HG02623 (cell line): ENCODE measurements around the gene HAPLN2.

Source experiments
- ATAC-seq: cut with Tn5 transposase; IDR thresholded peaks from one replicate; pipeline ENCODE4 v1.9.1; 2021; ENCODE audit warnings: moderate library complexity; ENCODE audit not compliant: unreplicated experiment

HAPLN2 gene

DNA sequence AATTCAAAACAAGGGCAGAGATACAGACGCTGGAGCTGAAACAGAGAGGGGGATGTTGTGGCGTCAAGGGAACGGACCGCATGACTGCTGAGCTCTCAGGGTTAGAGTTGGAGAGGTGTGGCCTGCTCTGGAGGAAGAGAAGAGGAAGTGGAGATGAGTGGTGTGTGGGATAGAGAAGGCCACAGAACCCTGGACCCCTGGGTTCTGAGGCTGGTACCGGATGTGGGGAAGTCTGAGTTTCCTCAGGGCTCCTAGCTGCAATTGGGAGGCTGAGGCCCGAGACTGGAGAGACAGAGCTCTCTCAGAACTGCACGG lies 24.5 kb downstream of the HAPLN2 start:
- ATAC-seq, result no peak

DNA sequence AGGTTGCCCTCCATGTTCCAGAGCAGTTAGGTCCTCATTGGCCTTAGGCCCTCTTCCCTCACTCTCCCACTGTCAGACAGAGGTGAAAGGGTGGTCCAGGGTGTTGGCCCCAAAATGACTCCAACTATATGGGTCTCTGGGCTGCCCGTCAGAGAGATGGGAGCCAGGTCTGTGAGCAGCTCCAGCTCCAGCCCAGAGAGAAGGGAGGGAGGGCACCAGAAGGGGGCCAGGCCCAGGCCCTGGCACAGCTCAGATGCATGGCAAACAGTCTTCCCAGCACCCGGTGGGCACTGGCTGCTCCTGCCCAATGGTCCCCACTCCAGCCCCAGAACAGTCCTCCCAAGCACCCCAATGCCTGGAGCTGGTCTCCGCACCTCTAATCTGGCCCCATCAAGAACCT lies 24.9 kb downstream of the HAPLN2 start:
- ATAC-seq, result no peak

DNA sequence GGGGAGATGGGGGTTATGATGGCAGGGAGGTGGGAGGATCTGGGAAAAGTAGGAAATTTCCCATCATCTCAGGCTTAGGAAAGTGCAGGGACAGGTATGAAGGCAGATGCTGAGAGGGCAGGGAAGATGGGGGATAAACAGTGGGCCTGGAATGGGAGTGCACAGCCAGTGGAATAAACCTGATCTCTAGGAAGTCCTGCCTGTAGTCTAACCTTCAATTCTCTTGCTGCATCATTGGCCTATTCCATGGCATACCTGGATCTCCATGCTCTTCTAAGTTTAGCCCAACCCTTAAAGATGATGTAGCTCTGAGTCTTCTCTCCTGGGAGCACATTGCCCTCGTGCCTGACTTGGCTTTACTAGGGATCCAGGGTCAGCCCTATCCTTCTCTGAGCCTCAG lies 25.4 kb downstream of the HAPLN2 start:
- no peak for ATAC-seq

DNA sequence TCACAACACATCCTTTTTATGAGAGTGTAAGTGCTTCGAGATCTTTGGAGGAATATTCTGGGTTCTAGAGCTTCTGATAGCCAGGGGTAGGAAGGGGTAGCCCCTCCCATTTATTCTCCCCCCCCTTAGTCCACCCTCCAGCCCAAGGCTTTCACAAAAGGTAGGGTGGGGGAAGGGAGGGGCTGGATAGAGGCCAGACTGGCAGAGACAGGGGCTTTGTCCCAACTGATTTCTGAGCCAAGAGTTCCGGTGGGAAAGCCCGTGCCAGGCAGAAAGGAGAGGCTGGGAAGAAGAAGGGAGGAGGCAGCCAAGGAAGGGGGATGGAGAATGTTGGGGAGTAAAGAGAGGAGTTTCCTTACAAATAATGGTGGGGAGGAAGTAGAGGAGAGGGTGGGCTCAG lies 25.8 kb downstream of the HAPLN2 start:
- no peak for ATAC-seq

DNA sequence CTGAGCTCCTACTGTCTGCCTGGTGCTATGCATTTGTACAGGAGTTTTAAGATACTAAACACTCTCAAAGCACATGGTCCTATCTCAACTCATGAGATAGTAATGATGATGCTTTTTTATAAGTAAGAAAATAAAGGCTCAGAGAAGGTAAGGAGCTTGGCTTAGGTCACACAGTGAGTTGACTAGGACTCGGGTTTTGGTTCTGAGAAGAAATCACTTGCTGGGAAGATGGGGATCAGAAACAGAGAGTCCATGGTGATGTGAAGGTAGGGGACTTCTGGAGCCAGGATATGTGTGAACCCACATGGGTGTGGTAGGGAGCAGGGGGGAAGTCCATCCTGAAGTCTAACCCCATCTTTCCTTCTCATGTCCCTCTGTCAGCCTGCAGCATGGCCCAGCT lies 26.5 kb downstream of the HAPLN2 start:
- ATAC-seq, result no peak

DNA sequence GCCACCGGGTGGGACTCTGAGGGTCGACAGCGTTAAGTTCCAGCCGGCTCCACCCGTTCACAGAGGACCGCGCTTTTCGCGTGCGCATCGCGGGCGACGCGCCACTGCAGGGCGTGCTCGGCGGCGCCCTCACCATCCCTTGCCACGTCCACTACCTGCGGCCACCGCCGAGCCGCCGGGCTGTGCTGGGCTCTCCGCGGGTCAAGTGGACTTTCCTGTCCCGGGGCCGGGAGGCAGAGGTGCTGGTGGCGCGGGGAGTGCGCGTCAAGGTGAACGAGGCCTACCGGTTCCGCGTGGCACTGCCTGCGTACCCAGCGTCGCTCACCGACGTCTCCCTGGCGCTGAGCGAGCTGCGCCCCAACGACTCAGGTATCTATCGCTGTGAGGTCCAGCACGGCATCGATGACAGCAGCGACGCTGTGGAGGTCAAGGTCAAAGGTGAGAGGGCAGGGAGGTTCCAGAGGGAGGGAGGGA lies 27.6 kb downstream of the HAPLN2 start:
- ATAC-seq, result no peak

DNA sequence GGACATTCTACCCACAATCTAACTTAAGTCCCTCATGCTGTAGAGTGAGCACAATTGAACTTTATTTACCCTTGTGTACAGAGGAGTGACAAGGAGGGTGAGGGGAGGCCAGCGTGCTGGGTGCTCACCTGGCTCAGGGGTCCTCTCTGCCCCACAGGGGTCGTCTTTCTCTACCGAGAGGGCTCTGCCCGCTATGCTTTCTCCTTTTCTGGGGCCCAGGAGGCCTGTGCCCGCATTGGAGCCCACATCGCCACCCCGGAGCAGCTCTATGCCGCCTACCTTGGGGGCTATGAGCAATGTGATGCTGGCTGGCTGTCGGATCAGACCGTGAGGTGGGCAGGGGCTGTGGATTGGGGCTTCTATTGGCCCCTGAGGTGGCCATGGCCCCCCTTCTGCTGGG lies 28.1 kb downstream of the HAPLN2 start:
- no peak for ATAC-seq

DNA sequence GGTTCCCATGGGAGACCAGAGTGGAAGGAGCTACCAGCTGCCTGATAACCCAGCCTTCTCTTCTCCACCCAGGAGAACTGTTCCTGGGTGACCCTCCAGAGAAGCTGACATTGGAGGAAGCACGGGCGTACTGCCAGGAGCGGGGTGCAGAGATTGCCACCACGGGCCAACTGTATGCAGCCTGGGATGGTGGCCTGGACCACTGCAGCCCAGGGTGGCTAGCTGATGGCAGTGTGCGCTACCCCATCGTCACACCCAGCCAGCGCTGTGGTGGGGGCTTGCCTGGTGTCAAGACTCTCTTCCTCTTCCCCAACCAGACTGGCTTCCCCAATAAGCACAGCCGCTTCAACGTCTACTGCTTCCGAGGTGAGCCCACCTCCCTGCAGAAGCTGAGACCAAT lies 29.3 kb downstream of the HAPLN2 start:
- no peak for ATAC-seq

DNA sequence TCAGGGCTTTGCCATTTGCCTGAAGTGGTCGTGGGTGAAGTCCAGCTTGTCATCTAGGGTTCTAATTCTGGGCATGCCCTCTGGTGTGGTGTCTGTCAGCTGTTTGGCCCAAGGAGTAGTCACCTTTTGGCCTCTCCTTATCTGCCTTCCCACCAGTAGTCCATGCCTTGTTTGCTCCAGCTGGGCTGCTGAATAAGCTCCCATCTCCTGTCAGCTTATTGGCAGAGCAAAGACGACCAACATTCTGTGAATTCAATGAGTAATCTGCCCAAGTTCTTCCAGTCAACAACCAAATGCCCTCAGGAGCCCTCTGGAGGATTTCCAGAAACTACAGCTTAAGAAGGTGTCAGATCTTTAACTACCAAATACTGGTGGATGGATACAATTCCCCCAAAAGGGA lies 29.7 kb downstream of the HAPLN2 start:
- ATAC-seq, result no peak

DNA sequence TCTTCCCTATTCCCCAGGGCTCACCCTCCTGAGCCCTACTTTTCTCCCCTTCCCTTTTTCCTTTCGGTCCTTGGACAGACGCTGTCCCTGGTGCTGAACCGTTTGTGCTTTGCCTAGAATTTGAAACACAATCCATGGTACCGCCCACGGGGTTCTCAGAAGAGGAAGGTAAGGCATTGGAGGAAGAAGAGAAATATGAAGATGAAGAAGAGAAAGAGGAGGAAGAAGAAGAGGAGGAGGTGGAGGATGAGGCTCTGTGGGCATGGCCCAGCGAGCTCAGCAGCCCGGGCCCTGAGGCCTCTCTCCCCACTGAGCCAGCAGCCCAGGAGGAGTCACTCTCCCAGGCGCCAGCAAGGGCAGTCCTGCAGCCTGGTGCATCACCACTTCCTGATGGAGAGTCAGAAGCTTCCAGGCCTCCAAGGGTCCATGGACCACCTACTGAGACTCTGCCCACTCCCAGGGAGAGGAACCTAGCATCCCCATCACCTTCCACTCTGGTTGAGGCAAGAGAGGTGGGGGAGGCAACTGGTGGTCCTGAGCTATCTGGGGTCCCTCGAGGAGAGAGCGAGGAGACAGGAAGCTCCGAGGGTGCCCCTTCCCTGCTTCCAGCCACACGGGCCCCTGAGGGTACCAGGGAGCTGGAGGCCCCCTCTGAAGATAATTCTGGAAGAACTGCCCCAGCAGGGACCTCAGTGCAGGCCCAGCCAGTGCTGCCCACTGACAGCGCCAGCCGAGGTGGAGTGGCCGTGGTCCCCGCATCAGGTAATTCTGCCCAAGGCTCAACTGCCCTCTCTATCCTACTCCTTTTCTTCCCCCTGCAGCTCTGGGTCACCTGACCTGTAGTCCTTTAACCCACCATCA lies 33.1 kb downstream of the HAPLN2 start:
- no peak for ATAC-seq

DNA sequence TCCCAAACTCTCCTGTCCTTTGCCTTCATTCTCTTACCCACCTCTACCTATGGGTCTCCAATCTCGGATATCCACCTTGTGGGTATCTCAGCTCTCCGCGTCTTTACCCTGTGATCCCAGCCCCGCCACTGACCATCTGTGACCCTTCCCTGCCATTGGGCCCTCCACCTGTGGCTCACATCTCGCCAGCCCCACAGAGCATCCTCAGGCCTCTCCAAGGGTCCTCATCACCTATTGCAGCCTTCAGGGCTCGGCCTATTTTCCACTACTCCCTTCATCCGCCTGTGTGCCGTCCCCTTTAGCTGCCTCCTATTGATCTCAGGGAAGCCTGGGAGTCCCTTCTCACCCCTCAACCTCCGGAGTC lies 33.8 kb downstream of the HAPLN2 start:
- no peak for ATAC-seq

DNA sequence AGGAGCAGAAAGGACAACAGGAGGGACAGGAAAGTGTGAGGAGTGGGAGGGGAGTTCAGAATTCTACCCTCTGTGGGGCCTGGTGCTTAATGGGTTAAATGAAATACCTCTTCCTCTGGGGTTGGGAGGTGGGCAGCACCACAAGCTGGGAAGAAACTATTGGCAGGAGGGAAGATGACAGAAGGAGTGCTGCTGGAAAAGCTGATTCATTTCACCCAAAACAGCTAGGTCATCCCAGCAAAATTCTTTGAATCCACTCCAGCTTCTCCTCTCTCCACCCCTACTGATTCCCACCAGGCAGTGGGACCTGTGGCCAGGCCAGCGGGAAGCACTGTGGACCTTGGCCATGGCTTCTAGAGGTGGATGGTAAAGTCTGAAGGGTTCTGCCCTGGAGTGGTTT lies 35.5 kb downstream of the HAPLN2 start:
- ATAC-seq, result no peak

DNA sequence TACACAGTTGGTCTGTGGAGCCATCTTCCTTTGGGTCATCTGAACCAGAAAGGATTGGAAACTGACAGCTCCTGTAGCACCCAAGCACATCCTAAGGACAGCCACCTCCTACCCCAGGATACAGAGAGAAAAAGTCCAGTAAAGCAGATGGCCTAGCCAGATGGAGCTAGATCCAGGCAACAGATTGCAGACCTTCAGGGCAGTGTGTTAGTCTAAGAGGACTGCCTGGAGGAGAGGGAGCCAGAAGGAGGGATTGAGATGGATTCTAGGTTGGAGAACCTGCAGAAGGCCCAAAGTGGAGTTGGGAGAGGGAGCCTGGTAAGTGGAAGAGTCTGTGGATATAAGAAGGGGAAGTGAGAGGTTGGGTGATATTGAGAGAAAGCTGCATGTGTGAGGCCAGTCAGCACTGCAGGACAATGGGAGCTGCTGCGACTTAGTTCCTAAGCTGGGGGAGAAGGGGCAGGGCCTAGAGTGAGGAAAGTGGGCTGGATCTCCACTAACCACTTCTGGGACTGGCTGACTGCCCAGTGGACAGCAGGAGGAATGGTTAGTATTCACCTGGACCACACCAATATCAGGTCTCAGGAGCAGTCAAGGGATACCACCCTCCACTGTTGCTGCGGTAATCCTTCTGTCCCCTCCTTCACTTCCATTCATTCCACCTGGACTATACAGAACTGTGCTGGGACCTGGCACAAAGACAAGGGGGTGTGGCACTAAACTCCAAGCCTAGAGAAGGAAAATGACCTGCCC lies 36.1 kb downstream of the HAPLN2 start:
- no peak for ATAC-seq

DNA sequence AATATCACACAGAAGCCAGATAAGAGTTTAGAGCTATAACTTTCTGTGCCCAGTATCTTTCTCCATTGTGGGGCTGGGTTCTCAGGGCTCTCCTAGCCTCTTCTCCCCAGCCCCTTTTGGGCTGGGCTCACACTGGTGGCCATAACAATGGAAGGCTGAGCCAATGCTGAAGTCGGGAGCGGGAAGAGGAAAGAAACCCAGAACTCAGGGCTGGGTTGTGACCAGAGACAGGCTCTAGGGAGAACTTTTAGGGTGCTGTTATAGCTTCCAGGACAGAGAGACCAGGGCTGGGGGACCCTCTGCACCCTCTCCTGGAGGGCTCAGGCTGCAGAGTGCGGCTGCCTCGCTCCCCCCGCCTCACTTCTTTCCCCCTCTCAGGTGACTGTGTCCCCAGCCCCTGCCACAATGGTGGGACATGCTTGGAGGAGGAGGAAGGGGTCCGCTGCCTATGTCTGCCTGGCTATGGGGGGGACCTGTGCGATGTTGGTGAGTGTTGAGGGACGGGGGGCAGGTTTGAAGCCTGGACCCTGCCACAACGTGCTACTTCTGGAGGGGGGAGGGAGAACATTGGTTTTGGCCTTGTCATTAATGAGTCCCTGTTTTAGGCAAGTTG lies 36.8 kb downstream of the HAPLN2 start:
- no peak for ATAC-seq

DNA sequence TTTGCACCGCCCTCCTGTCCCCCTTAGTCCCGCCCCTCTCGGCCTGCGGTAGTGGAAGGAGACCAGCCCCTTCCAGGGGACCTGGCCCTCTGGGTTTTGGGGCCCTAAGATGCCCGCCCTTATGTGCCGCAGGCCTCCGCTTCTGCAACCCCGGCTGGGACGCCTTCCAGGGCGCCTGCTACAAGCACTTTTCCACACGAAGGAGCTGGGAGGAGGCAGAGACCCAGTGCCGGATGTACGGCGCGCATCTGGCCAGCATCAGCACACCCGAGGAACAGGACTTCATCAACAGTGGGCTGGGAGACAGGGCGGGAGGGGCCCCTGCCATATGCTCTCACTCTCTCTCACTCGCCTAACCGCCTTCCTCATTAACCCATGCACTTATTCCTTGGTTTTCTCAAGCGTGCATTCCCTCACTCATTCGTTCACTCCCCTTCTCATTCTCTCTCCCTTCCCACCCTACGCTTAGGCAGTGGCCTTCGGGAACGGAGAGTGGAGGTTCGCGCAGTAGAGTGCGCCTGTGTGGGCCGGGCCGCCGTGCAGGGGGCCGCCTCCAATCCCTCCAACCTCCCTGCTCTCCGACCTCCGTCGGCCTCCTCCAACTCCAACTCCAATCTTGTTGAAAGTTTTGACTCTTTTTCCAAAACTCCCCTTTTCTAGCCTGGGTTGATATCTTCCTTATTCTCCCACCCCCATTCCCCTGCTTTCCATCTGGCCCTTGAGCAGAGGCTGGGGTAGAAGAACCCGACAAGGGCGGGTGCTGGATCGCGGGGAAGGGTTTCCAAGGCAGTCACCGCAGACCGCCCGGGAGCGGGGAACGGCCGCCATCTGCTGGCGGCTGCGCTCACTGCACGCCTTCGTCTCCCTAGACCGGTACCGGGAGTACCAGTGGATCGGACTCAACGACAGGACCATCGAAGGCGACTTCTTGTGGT lies 37.9 kb downstream of the HAPLN2 start:
- ATAC-seq, result no peak

DNA sequence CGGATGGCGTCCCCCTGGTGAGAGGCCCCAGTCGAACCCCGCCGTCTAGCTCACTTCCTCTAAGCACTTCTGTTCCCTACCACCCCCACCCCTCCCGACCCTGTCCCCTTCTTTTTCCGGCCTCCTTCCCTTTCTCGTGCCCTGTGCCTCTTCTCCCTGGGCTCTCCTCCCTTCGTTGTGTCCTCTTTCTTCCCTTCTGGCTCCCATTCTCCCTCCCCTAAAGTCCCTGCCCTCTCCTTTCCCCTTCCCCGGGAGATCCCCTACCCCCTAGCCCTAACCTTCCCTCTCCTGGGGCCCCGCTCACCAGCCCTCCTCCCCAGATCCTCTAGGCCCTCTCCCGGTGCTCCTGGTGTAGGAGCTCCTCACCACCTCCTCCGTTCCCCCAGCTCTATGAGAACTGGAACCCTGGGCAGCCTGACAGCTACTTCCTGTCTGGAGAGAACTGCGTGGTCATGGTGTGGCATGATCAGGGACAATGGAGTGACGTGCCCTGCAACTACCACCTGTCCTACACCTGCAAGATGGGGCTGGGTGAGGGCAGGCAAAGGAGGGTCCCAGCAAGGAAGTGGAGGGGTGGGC lies 38.6 kb downstream of the HAPLN2 start:
- ATAC-seq, result no peak

DNA sequence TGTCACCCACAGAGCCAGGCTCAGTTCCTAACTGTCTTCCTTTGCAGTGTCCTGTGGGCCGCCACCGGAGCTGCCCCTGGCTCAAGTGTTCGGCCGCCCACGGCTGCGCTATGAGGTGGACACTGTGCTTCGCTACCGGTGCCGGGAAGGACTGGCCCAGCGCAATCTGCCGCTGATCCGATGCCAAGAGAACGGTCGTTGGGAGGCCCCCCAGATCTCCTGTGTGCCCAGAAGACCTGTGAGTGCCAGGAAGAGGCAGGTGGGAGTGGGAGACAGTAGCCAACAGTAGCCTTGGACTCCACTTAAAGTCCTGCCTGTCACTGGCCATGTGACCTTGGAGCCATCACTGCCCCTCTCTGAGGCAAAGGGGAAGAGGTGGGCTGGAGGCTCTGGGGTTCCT lies 39.3 kb downstream of the HAPLN2 start:
- no peak for ATAC-seq

DNA sequence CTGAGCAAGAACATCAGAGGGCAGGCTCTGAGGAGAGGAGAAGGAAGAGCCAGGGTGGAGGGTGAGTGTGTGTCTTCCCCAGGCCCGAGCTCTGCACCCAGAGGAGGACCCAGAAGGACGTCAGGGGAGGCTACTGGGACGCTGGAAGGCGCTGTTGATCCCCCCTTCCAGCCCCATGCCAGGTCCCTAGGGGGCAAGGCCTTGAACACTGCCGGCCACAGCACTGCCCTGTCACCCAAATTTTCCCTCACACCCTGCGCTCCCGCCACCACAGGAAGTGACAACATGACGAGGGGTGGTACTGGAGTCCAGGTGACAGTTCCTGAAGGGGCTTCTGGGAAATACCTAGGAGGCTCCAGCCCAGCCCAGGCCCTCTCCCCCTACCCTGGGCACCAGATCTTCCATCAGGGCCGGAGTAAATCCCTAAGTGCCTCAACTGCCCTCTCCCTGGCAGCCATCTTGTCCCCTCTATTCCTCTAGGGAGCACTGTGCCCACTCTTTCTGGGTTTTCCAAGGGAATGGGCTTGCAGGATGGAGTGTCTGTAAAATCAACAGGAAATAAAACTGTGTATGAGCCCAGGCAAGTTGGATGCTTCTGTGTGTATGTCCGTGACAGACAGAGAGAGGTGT lies 39.8 kb downstream of the HAPLN2 start:
- ATAC-seq, result no peak

DNA sequence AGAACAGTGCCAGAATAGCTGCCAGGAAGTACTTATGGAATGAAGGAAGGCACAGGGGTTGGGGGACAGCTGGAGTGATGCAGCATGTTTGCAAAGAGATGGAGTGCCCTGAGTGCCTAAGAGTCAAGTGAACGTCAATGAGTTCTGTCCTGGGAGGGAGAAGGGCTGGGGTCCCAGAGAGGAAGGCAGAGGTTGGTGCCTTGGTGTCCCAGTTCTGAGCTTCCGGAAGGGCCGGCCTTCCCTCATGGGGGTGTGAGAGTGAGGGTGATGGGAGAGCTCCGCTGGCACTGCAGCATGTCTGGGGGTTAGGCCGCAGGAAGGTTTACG lies 40.4 kb downstream of the HAPLN2 start:
- ATAC-seq, result no peak

DNA sequence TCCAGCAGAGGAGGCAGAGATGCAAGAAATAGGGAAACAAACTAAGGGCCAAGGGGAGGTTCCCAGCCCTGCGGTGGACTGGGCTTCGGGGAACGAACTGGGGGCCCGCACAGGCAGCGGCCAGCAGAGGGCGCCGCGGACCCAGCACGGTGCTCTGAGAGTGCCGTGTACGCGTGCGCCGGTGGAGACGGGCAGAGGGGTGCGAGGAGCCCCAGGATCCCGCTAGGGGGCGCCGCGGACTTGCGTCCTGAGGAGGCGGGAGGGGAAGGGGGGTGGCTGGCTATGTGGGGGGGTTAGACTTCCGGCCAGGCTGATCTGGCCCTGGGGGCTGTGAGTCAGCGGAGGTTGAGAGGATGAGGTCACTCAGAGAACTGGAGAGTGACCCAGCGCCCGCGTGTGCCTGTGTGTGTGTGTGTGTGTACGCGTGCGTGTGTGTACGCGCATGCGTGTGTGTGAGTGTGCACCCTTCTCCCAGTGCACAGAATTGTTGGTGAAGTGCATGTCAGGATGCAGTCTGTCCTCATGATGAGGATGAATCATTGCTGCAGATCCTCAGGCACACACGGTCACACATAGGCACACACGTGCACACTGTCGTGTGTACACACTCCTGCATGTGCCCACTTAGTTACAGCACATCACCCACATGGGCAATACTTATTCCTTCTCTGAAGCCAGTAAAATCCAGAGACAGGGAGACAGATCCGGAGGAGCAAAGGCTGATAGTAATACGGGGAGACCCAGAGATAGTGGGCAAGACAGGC lies 41.0 kb downstream of the HAPLN2 start:
- peak; percentile 46 for ATAC-seq
